ENCODE results near the gene LSM12.
"Not testable (repeated sequence)": the region's sequence is repeated elsewhere in the genome, so short reads cannot be mapped to it uniquely, and the experiment has no call there.

LSM12 gene

DNA sequence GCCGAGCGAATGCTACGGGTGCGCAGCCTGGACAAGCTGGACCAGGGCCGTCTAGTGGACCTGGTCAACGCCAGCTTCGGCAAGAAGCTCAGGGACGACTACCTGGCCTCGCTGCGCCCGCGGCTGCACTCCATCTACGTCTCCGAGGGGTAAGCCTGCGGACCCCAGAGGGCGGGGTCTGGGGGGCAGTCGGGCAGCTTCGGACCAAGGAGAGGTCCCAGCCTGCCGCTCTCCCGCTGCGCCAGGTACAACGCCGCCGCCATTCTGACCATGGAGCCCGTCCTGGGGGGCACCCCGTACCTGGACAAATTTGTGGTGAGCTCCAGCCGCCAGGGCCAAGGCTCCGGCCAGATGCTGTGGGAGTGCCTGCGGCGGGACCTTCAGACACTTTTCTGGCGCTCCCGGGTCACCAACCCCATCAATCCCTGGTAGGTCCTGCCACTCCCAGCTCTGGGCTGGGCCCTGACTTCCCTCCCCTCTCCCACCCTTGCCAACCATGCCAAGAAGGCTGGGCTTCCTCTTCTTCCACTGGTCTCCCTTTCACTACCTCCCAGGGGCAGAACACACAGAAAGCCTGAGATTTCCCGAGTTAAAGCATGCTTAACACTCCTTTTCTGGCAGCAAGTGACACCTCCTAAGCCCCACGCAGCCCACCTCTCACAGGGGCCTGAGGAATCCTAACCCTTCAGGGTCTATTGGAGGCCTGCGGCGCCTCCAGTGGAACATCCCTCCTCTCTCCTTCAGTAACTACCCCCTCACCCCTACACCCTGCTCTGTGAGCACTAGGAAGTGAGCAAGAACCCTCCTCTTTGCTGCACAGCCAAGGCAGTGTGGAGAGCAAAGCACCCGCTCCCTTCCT lies 58.9 kb downstream of the LSM12 start:
- no peak for DNase-seq (ENCODE audit: low spot score)

DNA sequence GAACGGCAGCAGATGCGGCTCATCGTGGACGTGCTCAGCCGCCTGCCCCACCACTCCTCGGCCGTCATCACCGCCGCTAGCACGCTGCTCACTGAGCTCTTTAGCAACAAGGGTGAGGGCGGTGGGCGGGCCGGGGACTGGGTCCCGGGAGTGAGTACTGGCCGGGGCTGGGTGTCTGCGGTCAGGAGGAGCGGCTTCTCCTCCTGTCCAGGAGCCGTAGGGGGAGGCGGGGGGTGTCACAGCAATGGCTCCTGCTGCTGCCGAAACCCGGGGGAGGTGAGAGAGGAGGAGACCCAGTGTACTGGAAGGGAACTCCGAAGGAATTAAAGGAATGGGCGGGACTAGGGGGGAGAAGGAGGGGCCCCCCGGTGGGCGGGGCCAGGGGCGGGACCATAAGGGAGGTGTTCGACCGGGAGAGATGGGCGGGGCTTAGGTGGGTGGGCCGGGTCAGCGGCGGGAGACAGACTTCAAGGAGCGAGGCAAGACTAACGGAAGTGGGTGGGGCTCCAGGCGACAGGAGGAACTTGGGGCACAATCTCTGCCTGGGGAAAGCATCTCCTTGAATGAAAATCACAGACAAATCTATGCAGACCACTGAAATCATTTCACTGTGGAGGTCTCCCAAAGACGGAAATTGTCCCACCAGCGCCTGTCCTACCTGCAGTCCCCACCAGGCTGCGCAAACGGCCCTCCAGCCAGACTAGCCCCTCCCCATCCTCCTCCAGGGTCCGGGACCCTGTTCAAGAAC lies 59.7 kb downstream of the LSM12 start:
- DNase-seq (ENCODE audit: low spot score), result peak; percentile 99

DNA sequence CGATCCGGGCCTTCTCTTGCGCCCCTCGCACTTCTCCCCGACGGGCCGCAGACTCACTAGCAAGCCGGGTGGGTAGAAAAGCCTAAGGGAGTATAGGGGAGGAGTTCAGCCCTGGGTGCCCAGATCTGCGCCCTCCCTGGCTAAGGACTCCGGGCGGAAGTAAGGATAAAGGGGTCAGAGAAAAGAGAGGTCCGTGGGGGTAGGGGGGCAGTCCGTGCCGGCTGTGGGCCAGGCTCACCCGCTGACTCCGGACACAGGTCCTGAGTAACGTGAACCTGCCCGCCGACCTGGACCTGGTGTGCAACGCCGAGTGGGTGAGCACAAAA lies 60.2 kb downstream of the LSM12 start:
- peak; percentile 8 for DNase-seq (ENCODE audit: low spot score)

DNA sequence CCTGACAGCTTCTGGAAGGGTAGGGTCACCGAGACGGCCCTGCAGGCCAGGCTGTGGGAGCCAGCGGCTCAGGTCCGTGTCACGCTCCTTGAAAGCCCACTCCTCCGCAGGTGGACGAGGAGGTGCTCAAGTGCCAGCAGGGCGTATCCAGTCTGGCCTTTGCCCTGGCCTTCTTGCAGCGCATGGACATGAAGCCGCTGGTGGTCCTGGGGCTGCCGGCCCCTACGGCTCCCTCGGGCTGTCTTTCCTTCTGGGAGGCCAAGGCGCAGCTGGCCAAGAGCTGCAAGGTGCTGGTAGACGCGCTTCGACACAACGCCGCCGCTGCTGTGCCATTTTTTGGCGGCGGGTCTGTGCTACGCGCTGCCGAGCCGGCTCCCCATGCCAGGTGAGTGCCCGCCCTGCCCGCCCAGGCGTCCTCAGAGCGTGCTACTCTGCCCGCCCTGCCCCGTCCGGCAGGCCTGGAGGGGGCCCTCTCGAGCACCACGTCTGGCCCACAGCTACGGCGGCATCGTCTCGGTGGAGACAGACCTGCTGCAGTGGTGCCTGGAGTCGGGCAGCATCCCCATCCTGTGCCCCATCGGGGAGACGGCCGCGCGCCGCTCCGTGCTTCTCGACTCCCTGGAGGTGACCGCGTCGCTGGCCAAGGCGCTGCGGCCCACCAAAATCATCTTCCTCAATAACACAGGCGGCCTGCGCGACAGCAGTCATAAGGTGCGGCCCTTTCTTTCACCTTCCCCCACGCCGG lies 60.8 kb downstream of the LSM12 start:
- DNase-seq (ENCODE audit: low spot score), result peak; percentile 36

DNA sequence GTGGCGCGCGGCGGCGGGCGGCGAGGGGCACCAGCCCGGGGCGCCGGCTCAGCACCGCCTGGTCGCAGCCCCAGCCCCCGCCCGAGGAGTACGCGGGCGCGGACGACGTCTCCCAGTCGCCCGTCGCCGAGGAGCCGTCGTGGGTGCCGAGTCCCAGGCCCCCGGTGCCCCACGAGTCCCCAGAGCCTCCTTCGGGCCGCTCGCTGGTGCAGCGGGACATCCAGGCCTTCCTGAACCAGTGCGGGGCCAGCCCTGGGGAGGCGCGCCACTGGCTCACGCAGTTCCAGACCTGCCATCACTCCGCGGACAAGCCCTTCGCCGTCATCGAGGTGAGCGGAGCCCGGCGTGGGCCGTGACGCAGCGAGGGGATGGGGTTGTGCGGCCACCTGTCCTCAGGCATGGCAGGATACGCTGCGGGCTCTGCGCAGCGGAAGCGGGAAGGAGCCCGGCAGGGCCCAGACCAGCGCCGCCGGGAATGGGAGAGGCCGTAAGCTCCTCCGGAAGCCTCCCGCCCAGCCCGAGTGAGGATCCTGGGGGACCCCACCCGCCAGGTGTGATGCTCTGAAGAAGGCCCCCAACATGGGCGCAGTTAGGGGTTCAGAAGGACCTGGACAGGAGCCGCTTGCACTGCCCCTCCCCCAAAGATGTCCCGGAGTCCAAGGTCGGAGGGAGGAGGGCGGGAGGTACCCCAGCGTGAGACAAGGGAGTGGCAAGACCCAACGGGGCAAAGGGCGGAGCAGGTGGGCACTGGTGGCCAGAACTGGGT lies 61.5 kb downstream of the LSM12 start:
- peak; percentile 9 for DNase-seq (ENCODE audit: low spot score)

DNA sequence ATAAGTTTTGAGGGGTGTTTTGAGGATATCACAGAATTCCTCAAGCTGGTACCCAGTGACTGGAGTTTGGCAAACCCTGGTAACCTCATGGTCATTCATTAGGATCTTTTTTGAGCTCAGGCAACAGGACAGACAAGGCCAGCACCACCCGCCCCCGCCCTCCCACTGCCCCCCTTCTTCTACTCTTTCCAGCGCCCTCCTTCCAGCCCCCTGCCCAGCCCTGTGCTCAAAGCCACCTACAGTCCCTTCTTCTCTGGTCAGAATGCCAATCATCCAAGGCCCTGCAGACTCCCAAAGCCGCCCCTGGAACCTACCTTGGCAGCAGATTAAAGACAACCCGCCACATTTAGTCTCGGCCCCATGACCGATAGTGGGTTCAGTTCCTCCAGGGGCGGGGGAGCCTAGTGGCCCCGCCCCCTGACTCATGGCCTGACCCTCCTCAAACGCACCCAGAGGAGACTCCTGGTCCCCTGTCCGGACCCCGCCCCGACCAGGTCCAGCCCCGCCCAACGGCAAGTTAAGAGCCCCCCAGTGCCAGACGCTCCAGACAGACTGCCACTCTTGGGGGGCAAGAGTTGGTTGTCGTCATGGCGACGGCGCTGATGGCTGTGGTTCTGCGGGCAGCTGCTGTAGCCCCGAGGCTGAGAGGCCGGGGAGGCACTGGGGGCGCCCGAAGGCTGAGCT lies 62.3 kb downstream of the LSM12 start, which contains the start of gene NAGS:
Gene NAGS, plus strand, starts transcription at position 546 of the 684 bp plus-strand sequence. Its CDS starts 42 bp downstream, at position 588.
- DNase-seq (ENCODE audit: low spot score), result no peak

DNA sequence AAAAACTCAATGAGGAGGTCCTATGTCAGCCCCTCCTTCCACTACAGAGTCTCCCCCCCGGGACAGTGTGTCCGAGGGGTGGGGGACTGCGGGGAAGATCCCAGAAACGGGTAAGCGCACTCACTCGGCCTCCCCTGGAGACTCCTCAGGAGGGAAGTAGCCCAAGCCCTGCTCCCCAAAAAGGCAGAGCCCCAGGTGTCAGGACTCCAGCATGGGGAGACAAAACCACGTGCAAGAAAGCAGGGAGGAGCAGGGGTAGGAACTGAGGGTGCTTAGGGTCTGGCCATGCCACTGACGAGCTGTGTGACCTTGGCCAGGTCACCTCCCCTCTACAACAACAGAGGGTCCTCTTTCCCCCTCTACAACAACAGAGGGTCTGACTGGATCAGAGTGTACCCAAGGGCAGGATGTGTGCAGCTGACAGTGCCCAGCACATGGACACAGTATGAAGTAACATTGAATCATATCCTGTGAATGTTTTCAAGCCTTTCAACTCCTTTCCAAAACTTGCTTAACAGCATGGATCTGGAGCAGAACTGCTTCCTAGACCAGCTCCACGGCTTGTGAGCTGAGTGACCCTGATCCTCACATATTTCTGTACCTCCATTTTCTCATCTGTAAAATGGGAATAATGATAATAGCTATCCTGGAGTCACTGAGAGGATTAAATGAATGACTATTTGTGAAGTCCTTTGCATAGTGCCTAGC lies 64.2 kb downstream of the LSM12 start:
- DNase-seq (ENCODE audit: low spot score), result no peak

DNA sequence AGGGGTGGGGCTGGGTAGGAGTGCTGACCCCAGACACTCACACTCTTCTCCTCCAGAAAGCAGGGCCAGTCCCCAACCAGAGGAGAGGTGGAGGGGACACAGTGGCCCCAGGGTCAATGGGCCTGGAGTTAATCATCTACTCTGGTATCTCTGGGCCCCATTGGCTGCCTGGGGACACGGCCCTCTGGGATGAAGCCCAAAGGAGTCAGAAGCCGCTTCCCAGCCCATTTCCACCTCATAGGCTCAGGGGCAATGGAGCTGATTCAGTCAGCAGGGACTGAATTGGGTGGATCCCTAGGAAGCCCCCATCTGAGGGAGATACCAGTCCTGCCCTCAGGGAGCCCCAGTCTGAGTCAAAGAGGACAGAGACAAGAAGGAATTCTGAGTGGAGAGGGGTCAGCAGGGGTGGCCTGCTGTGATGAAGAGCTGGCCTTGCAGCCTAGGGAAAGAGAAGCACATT lies 65.0 kb downstream of the LSM12 start:
- no peak for DNase-seq (ENCODE audit: low spot score)

DNA sequence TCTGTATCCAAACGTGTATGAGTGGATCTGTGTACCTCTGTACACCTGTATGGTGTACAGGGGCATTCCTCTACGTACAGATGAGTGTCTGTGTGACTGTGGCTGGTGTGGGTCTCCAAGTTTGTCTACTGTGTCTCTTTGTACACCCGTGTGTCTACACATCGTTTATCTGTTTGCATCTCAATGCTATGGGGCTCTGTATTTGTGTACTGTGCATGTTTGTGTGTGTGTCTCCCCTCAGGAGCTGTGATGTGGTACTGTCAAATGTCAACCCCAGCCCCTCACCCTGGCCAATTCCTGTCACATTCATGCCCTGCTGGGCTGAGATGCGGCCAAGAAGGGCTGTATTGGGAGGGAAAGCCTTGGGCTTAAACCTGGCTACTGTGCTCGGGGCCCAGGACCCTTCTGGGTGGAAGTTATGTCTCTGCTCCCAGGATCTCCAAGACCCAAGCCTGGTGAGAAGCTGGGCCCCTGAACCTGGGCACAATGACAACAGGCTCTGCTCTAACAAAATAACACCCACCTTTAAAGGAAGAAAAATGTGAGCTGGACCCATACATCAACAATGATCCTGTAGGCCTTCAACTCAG lies 65.5 kb downstream of the LSM12 start:
- DNase-seq (ENCODE audit: low spot score), result no peak

DNA sequence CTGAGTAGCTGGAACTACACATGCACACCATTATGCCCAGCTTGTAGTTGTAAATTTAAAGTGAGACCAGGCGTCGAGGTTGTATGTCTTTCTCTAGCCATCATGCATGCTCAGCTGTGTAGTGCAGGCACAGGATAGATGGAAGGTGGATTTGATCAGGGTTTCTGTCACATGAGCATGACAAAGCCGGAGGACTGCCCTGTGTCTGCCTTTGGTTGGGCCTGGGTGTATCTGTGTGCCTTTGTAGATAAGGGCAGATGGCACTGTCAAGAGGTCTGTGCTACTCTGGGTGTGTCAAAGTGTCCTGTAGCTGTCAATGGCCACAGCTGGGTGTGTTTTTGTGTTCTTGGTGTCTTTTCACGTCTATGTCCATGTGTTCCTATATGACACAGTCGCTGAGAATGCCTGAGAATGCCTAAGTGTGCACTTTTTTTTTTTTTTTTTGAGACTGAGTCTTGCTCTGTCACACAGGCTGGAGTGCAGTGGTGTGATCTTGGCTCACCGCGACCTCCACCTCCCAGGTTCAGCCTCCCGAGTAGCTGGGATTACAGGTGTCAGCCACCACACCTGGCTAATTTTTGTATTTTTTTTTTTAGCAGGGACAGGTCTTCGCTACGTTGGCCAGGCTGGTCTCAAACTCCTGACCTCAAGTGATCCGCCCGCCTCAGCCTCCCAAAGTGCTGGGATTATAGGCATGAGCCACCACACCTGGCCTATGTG lies 66.2 kb downstream of the LSM12 start:
- no peak for DNase-seq (ENCODE audit: low spot score)

DNA sequence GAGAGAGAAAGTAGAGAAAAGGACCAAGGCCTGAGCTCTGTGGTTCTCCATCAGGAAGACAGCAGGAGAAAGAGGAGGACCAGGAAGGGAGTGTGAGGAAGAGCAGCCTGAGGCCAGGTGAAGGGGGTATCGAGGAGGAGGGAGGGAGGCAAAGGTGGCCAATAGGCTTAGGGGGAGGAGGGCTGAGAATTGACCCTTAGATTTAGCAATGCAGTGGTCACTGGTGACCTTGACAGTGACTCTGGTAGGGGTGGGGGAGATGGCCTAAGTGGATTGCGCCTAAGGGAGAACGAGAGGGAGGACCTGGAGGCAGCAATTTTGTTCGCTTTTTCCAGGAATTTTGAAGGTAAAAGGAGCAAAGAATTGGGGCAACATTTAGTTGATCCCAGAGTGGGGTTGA lies 67.4 kb downstream of the LSM12 start:
- DNase-seq (ENCODE audit: low spot score), result no peak

DNA sequence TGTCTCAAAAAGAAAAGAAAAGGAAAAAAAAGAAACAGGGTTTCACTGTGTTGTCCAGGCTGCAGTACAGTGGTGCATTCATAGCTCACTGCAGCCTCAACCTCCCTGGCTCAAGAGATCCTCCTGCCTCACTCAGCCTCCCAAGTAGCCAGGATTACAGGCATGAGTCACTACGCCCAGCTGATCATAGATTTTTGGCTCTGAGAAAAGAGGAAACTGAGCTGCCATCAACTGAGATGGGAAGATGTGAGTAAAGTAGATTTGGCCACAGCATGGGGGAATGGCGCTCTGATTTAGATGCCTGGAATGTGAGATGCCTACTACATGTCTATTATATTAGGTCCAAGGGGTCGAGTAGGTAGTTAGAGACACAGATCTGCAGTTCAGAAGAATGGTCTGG lies 67.9 kb downstream of the LSM12 start:
- no peak for DNase-seq (ENCODE audit: low spot score)

DNA sequence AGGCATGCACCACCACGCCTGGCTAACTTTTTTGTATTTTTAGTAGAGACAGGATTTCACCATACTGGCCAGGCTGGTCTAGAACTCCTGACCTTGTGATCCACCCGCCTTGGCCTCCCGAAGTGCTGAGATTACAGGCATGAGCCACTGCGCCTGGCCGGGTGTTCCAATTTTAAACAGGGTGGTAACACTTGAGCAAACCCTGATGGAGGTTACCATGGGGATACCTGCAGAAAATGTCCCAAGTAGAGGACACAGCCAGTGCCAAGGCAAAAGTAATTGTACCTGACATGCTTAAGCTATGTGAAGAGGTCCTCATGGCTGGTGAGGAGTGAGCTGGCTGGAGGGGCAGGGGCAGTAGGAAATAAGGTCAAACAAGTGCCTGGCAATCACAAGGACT lies 69.3 kb downstream of the LSM12 start:
- DNase-seq (ENCODE audit: low spot score), result not testable (repeated sequence)

DNA sequence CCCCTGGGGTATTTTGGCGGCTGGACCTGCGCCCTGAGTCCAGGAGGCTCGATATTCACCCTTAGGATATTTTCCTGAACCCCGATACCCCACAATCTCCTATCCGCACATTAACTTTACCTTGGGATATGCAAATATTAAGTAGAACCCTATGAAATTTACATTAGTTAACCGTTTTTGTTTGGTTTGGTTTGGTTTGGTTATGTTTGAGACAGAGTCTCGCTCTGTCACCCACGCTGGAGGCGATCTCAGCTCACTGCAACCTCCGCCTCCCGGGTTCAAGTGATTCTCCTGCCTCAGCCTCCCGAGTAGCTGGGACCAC lies 71.4 kb downstream of the LSM12 start:
- no peak for DNase-seq (ENCODE audit: low spot score)

DNA sequence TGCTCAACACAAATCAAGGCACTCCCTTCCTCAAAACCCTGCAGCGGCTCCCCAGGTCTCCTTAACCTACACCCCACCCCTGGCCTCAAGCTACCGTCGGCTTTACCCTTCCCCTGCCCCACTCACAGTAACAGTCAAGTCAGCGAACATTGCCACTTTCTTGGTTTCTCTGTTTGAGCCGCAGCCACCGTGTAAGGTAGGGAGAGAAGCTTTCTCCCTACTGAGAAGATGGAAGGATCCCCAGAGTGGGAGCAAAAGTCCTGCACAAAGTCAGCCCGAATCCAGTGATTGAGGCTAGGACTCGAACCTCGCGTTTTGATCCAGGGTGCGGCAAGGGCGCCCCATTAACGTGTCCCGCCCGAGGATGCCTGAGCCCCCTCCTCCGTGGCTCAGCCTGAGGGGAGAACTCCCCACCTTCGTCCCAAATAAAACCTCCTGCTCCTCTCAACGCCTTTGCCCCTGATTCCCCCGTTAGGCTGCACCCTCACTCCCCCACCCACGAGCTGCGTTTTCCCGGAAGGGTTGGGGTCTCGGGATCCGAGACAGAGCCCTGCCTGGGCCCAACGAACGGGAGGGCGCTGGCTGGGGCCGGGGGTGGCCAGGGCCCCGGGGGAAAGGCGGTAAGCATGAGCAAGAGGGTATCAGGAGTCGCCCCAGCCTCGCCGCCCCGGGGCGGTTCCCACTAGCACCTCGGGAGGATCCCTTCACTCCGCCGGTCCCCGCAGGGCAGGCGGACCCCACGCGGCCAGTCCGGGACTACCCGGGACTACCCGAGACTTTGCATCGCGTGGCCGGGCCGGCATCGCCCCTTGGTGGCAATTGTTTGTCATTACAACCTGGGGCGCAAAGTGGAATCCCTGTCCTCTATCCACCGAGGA lies 72.0 kb downstream of the LSM12 start:
- DNase-seq (ENCODE audit: low spot score), result peak; percentile 59

DNA sequence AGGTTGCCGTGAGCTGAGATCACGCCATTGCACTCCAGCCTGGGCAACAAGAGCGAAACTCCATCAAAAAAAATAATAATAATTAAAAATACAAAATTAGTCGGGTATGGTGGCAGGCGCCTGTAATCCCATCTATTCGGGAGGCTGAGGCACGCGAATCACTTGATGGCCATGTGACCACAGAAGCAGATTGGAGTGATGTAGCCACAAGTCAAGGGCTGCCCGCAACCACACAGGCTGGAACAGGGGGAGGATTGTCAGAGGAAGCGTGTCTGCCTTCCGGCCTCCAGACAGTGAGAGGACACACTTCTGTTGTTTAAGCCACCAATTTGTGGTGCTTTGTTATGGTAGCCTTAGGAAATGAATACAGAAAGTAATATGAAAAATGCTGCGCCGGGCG lies 73.8 kb downstream of the LSM12 start:
- no peak for DNase-seq (ENCODE audit: low spot score)

DNA sequence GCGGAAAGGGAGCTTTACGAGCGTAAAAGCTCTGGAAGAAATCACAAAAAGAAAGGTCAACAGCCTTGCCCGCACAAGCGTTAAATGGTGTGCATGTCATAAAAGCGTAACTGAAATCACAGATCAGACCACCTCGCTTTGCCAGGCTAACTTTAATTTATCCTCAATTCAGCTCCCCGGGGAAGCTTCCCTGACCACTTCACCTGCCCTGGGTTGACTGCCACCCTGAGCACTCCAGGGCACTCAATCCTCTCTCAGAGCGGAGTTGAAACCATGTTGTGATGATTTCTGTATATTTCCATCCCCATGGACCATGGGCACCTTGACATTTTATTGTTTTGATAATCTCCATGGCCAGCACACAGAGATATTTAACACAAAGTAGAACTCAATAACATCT lies 78.2 kb downstream of the LSM12 start:
- DNase-seq (ENCODE audit: low spot score), result no peak

DNA sequence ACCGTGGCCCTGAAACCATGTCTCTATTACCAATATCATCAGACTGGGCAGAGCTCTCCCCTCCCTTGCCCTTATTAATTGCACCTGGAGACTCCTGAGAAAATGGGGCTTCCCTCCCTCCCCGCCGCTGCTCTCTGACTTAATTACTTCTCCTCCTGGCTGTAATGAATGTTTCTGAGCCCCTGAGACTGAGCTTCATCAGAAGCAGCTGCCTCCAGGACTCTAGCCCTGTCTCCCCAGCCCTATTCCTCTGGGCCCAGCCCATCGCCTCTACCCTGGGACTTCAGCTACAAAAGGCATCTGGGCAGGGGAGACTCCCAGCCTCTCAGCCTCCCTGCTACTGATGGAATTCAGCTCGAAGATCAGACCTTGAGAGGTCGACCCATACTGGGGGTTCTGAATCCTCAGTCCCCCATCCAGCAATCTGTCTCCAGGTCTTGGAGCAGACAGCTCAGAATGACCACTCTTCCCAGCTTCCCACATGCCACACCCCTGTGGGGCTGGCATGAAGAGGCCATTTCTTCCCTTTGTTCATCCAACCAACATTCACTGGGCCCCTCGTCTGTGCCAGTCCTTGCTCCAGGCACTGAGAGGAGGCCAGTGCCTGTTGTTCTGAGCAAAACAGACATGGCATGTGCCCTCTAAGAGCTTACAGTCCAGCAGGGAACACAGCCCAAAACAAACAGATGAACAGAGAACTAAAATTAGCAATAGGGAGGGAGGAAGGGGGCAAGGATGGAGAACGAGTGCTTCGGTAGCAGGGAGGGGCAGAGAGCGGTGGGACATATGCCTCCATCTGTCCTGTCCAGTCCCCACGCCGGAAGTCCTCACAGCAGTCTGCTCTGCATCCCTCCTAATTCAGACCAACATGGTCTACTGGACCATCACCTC lies 79.1 kb downstream of the LSM12 start:
- no peak for DNase-seq (ENCODE audit: low spot score)
